Measurements from ENCODE around the gene SLC4A2.

SLC4A2 gene

DNA sequence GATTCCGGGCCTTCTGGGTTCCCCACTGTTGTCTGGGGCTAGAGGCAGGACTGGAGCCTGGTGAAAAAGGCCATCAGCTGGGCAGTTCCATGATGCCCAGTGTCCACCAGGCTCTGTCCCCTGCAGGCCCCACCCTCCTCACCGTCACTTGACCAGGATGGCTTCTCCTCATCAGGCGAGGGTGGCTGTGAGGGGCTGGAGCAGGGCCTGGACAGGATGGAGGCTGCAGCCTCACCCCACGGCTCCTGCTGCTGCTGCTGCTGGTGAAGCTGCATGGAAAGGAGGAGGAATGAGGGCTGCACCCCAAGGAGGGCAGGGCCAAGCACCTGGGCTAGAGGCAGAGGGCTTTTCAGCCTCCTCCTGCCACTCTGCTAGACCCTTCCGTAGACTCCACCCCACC is 43.4 kb upstream of the SLC4A2 start:
- H3K4me1 ChIP-seq (ENCODE audit: control insufficient read depth, insufficient read depth, low read length) = peaks cover 28% of the 10 kb centered on the region
- H3K4me3 ChIP-seq (ENCODE audit: low read length) = no peak overlapping the region
- H3K9ac ChIP-seq (ENCODE audit: low read length) = no peak overlapping the region

DNA sequence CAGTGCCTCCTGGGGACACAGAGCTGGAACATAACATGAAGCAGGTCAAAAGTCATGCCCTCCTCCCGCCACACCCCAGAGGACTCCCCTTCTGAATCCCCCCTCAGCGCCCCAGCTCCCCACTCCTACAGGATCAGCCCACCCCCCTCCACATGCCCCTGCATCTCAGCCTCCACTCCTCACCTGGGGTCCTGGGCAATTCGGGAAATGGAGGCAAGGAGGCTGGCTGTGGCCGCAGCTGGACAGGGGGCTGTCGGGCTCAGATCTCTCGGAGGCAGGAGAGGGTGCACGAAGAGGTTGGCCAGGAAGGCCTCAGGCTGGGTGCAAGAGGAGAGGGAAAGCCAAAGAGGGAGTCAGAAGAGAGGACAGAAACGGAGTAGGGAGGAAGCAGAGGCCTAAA is 42.9 kb upstream of the SLC4A2 start:
- Histone ChIP-seq H3K4me3 (ENCODE audit: low read length) (no peak overlapping the region), H3K36me3 (ENCODE audit: control insufficient read depth, insufficient read depth, low read length) (no peaks in the 10 kb centered on the region), H3K4me1 (ENCODE audit: control insufficient read depth, insufficient read depth, low read length) (peaks cover 24% of the 10 kb centered on the region), H3K9ac (ENCODE audit: low read length) (no peak overlapping the region), H3K9me3 (ENCODE audit: control insufficient read depth, low read length) (no peaks in the 10 kb centered on the region), H3K27me3 (ENCODE audit: control insufficient read depth, insufficient read depth, low read length) (peaks cover 44% of the 10 kb centered on the region)

More for the DNA sequence above, 43.4 kb upstream of the SLC4A2 start:
- Histone ChIP-seq H3K27me3 (ENCODE audit: control insufficient read depth, insufficient read depth, low read length) (peaks cover 44% of the 10 kb centered on the region), H3K9me3 (ENCODE audit: control insufficient read depth, low read length) (no peaks in the 10 kb centered on the region), H3K36me3 (ENCODE audit: control insufficient read depth, insufficient read depth, low read length) (no peaks in the 10 kb centered on the region)

DNA sequence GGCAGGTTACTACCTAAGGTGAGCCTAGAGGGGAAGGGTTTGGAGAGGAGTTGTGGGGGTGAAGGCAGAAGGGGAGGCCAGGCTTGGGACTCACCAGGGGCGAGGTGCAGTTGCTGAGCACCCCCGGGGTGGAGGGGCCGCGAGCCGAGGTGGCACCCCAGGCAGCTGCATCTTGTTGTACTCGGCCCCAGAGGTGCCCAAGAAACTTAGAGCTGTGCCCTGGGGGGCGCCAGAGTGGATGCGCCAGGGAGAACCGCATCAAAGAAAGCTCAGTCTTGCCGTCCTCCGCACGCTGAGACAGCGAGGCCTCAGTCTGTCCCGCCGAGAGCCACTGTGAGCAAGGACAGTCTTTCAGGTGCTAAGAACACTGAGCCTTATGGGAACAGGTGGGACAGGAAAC is 42.4 kb upstream of the SLC4A2 start:
- H3K9ac ChIP-seq (ENCODE audit: low read length) = no peak overlapping the region
- H3K9me3 ChIP-seq (ENCODE audit: control insufficient read depth, low read length) = no peaks in the 10 kb centered on the region
- H3K27me3 ChIP-seq (ENCODE audit: control insufficient read depth, insufficient read depth, low read length) = peaks cover 44% of the 10 kb centered on the region
- H3K4me1 ChIP-seq (ENCODE audit: control insufficient read depth, insufficient read depth, low read length) = peaks cover 24% of the 10 kb centered on the region
- no peaks in the 10 kb centered on the region for H3K36me3 ChIP-seq (ENCODE audit: control insufficient read depth, insufficient read depth, low read length)
- H3K4me3 ChIP-seq (ENCODE audit: low read length) = no peak overlapping the region

DNA sequence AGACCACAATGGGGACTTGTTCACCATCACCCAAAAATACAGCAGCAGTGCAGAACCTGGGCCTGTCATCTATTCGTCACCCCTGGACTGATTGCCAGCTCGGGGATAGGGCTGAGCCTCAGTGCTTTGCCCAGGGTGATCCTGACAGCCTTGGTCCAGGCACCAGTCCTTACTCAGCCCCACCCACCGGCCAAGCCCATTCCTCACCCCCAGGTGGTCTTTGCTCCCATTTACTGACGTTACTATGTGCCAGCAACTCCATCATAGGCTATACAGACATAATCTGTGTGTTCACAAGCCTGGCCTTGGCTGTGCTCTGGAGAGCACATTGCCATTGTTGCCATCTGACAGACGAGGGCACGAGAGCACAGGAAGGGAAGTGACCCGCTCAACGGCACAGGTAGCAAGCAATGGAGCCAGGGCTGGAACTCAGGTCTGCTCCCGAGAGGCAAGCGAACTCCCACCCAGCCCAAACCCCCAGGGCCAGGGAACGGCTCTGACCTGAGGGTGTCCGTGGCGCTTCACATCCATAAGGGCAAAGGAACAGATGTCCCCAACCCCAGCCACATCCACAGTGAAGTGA is 41.9 kb upstream of the SLC4A2 start:
- Histone ChIP-seq H3K9ac (ENCODE audit: low read length) (no peak overlapping the region), H3K27me3 (ENCODE audit: control insufficient read depth, insufficient read depth, low read length) (peaks cover 44% of the 10 kb centered on the region), H3K4me3 (ENCODE audit: low read length) (no peak overlapping the region), H3K36me3 (ENCODE audit: control insufficient read depth, insufficient read depth, low read length) (no peaks in the 10 kb centered on the region), H3K9me3 (ENCODE audit: control insufficient read depth, low read length) (no peaks in the 10 kb centered on the region), H3K4me1 (ENCODE audit: control insufficient read depth, insufficient read depth, low read length) (peaks cover 20% of the 10 kb centered on the region)

DNA sequence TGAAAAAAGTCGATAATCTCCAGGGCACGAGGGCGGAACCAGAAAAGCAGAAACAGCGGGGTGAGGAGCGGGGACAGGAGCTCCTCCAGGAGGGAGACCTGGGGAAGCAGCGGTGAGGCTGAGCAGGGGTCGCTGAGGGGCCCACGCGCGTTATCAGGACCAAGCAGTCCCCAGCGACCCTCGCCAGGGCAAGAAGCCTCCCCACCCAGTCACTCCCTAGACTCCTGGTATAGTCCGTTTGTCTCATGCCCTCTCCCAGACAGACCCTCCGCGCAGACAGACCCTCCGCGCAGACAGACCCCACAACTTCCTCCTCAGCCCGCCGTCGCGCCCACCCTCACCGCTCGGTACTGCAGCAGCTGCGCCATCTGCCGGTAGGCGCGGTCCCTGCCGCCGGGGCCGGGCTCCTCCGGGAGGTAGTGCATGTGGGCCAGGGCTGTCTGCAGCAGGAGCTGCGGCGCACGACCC is 41.4 kb upstream of the SLC4A2 start:
- Histone ChIP-seq H3K9me3 (ENCODE audit: control insufficient read depth, low read length) (no peaks in the 10 kb centered on the region), H3K36me3 (ENCODE audit: control insufficient read depth, insufficient read depth, low read length) (no peaks in the 10 kb centered on the region), H3K27me3 (ENCODE audit: control insufficient read depth, insufficient read depth, low read length) (peaks cover 44% of the 10 kb centered on the region), H3K9ac (ENCODE audit: low read length) (no peak overlapping the region), H3K4me3 (ENCODE audit: low read length) (no peak overlapping the region), H3K4me1 (ENCODE audit: control insufficient read depth, insufficient read depth, low read length) (peaks cover 15% of the 10 kb centered on the region)

DNA sequence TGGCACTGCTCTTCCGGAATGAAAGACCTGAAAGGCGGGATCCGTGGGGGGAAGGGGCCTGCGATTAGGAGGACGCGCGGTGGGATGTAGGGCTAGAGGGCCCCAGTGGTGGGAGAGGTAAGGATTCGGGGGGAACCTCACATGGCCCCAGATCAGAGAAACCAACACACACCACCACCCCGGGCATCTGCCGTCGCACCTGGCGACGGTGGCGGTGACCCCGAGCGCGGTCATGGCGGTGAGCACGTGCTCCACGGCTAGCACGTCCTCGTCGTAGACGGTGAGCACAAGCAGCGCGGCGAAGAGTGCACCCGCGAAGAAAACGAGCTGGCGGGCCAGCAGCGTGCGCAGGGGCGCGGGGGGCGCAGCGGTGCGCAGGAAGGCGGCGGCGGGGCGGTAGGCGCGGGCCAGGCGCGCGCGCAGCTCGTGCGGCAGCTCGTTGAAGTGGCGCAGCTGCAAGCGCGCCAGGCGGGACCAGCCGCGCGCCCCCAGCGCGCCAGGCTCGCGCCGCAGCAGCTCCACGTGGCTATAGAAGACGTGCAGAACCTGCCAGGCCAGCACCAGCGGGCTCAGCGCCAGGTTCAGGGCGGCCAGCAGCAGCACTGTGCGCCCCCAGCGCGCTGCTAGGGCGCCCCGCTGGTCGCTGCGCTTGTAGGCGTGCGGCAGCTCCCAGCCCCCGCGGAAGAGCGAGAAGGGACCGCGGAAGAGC is 40.8 kb upstream of the SLC4A2 start:
- no peaks in the 10 kb centered on the region for H3K36me3 ChIP-seq (ENCODE audit: control insufficient read depth, insufficient read depth, low read length)
- H3K4me1 ChIP-seq (ENCODE audit: control insufficient read depth, insufficient read depth, low read length) = peaks cover 12% of the 10 kb centered on the region
- no peaks in the 10 kb centered on the region for H3K9me3 ChIP-seq (ENCODE audit: control insufficient read depth, low read length)
- no peak overlapping the region for H3K9ac ChIP-seq (ENCODE audit: low read length)
- H3K27me3 ChIP-seq (ENCODE audit: control insufficient read depth, insufficient read depth, low read length) = peaks cover 44% of the 10 kb centered on the region
- no peak overlapping the region for H3K4me3 ChIP-seq (ENCODE audit: low read length)

DNA sequence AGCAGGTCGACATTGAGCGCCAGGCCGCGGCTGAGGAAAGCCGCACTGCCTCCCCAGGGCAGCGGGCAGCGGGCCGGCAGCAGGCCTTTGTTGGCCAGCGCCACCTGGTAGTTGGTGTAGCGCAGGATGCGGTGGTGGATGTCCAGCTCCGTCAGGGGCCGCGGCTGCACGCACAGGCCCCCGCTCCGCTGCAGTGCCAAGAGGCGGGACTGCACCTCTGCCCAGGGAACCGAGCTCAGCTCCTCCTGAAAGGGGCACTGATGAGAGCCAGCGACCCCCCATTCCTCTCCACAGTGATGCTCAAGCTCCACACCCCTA is 40.3 kb upstream of the SLC4A2 start:
- Histone ChIP-seq H3K9ac (ENCODE audit: low read length) (no peak overlapping the region), H3K27me3 (ENCODE audit: control insufficient read depth, insufficient read depth, low read length) (peaks cover 44% of the 10 kb centered on the region), H3K9me3 (ENCODE audit: control insufficient read depth, low read length) (no peaks in the 10 kb centered on the region), H3K4me3 (ENCODE audit: low read length) (no peak overlapping the region), H3K4me1 (ENCODE audit: control insufficient read depth, insufficient read depth, low read length) (peaks cover 12% of the 10 kb centered on the region), H3K36me3 (ENCODE audit: control insufficient read depth, insufficient read depth, low read length) (no peaks in the 10 kb centered on the region)

DNA sequence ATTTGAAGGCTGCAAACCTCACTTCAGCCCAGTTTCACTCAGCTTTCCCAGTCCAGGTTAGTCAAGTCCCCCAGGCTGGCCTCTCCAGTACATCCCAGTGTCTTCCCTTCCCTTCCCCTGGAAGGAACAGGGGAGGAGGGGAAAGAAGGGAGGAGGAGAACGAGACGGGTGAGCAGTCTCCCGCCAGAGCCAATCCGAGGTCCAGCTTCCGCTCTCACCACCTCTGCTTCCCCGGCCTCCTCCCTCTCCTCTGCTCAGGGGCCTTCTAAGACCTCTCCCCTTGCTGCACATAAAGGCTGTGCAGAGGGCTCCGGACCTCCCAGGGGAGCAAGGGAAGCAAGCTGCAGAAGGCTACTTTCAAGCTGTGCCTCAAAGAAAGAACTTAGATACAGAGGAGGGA is 39.2 kb upstream of the SLC4A2 start:
- H3K4me1 ChIP-seq (ENCODE audit: control insufficient read depth, insufficient read depth, low read length) = peaks cover 12% of the 10 kb centered on the region
- H3K4me3 ChIP-seq (ENCODE audit: low read length) = no peak overlapping the region
- H3K9ac ChIP-seq (ENCODE audit: low read length) = no peak overlapping the region
- no peaks in the 10 kb centered on the region for H3K9me3 ChIP-seq (ENCODE audit: control insufficient read depth, low read length)
- no peaks in the 10 kb centered on the region for H3K36me3 ChIP-seq (ENCODE audit: control insufficient read depth, insufficient read depth, low read length)
- peaks cover 44% of the 10 kb centered on the region for H3K27me3 ChIP-seq (ENCODE audit: control insufficient read depth, insufficient read depth, low read length)

DNA sequence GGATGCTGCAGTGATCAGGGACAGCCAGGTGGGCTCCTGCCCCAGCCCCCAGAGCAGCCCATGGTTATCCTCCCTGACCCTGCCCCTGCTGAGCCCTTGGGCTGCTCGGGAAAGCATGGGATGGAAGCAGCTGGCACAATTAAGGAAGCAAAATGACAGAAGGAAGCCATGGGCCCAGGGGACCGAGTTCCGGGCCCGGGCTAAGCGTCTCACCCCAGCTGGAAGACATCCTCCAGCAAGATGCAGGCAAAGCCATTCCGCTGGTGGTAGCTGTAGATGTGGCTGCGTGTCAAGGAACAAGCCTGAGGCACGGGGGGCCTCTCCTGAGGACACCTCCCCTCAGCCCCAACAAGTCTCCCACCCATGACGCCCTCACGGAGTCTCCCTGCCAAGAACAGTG is 36.2 kb upstream of the SLC4A2 start:
- no peaks in the 10 kb centered on the region for H3K36me3 ChIP-seq (ENCODE audit: control insufficient read depth, insufficient read depth, low read length)
- H3K4me1 ChIP-seq (ENCODE audit: control insufficient read depth, insufficient read depth, low read length) = peaks cover 19% of the 10 kb centered on the region
- no peaks in the 10 kb centered on the region for H3K9me3 ChIP-seq (ENCODE audit: control insufficient read depth, low read length)
- H3K9ac ChIP-seq (ENCODE audit: low read length) = no peak overlapping the region
- H3K4me3 ChIP-seq (ENCODE audit: low read length) = no peak overlapping the region
- peaks cover 25% of the 10 kb centered on the region for H3K27me3 ChIP-seq (ENCODE audit: control insufficient read depth, insufficient read depth, low read length)

DNA sequence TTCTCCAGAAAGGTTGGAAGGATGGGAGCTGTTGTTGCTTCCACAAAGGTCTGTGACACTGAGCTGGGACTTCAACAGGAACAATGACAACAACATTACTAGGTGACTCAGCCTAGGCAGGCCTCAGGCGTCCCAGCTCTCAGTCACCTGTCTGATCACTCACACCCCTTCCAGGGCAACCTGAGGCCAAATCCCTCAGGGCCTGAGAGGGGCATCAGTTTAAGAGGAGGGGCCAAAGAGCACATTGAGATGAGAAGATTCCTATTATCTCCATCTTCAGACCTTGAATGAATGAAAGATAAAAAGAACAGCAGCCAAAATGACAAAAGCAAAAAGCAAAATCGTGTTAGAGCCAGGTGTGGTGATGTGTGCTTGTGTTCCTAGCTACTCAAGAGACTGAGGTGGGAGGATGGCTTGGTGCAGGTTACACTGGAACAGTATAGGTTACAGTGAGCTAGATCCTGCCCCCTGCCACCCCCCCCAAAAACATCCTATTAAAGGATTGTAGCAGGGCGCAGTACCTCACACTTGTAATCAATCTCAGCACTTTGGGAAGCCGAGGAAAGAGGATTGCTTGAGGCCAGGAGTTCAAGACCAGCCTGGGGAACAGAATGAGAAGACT is 34.8 kb upstream of the SLC4A2 start, which contains the start of gene ATG9B:
Gene ATG9B, minus strand, starts transcription at position 60 of the 622 bp plus-strand sequence. CDS start 71 bp downstream, outside the sequence.
- no peaks in the 10 kb centered on the region for H3K36me3 ChIP-seq (ENCODE audit: control insufficient read depth, insufficient read depth, low read length)
- no peaks in the 10 kb centered on the region for H3K9me3 ChIP-seq (ENCODE audit: control insufficient read depth, low read length)
- H3K4me1 ChIP-seq (ENCODE audit: control insufficient read depth, insufficient read depth, low read length) = peaks cover 19% of the 10 kb centered on the region
- H3K9ac ChIP-seq (ENCODE audit: low read length) = no peak within 1 kb of the TSS
- peaks cover 13% of the 10 kb centered on the region for H3K27me3 ChIP-seq (ENCODE audit: control insufficient read depth, insufficient read depth, low read length)
- H3K4me3 ChIP-seq (ENCODE audit: low read length) = no peak within 1 kb of the TSS

DNA sequence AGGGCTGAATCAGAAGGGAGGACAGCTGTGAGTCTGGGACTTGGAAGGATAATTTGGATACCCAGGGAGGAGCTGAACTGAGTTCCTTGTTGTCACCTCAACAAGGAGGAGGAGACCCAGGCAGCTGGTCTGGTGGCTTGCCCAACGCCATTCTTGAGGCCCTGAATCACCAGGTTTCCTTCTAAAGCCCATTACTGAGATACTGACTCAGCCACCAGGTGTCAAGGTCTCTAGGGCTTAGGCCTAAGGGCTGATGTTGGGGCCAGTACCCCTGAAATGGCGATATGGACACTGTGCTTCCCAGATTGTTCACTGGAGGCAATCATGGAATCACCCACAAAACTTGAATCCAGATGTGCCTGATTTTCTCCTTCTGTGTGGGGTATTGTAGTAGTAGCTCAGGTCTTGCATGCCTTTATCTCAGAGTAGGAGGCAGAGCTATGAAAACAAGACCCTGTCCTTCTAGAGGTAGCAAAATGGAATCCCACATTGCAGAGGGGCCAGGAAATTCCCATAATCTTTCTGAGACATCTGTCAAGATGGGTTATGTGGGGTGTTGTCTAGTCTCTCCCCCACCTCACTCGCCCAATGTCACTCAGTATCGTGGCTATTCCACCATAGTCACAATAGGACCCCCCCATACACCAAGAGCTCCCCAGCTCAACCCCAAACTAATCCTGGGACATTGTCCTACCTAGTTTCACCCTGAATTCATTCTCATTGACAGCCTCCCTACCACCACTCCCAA is 33.3 kb upstream of the SLC4A2 start:
- H3K4me3 ChIP-seq (ENCODE audit: low read length) = no peak overlapping the region
- H3K27me3 ChIP-seq (ENCODE audit: control insufficient read depth, insufficient read depth, low read length) = no peaks in the 10 kb centered on the region
- H3K36me3 ChIP-seq (ENCODE audit: control insufficient read depth, insufficient read depth, low read length) = no peaks in the 10 kb centered on the region
- H3K9ac ChIP-seq (ENCODE audit: low read length) = no peak overlapping the region
- peaks cover 19% of the 10 kb centered on the region for H3K4me1 ChIP-seq (ENCODE audit: control insufficient read depth, insufficient read depth, low read length)
- no peaks in the 10 kb centered on the region for H3K9me3 ChIP-seq (ENCODE audit: control insufficient read depth, low read length)
